Nephron (organoid): ENCODE results near the gene ZSWIM1.
A peak's percentile ranks its signal among the peaks of the same experiment; 100 is the strongest.

Experiments
- H3K27ac Mint-ChIP-seq, 3 experiments: 2 replicates each; pipeline ENCODE4 v1.8.0; 2020; ENCODE audit warnings: mixed read lengths in 3 of 3, mild to moderate bottlenecking in 2 of 3, moderate library complexity in 1 of 3
- H3K27me3 Mint-ChIP-seq: 2 replicates; pipeline ENCODE4 v1.8.0; 2021; ENCODE audit warnings: low read depth, mild to moderate bottlenecking, moderate library complexity, mixed read lengths
- H3K36me3 Mint-ChIP-seq: 2 replicates; pipeline ENCODE4 v1.8.0; 2020; ENCODE audit warnings: low read depth, mixed read lengths
- H3K4me1 Mint-ChIP-seq: 2 replicates; pipeline ENCODE4 v1.8.0; 2020; ENCODE audit warnings: mixed read lengths
- H3K4me3 Mint-ChIP-seq, 3 experiments: 2 replicates each; pipeline ENCODE4 v1.8.0; 2020; ENCODE audit warnings: mild to moderate bottlenecking in 3 of 3, mixed read lengths in 3 of 3, moderate library complexity in 2 of 3
- H3K9me3 Mint-ChIP-seq: 2 replicates; pipeline ENCODE4 v1.8.0; 2020; ENCODE audit warnings: mixed read lengths
- CTCF ChIP-seq, 3 experiments: fragments of 200-600 bp; sonication (generic); IDR thresholded peaks; one replicate each; pipeline ENCODE4 v1.5.0; 2021; ENCODE audit warnings: antibody characterized with exemption in 3 of 3; ENCODE audit not compliant: unreplicated experiment in 3 of 3

The ZSWIM1 gene

GRCh38 chr20:45888681-45889080, 7.7 kb downstream of the ZSWIM1 start:
- Mint-ChIP-seq H3K36me3 (peaks cover 13% of the 10 kb centered on the region), H3K9me3 (no peaks in the 10 kb centered on the region), H3K4me3 (no peak overlapping the region), H3K27ac (no peak overlapping the region), H3K4me1 (peaks cover 14% of the 10 kb centered on the region), H3K27me3 (no peaks in the 10 kb centered on the region)
- no peak for TF ChIP-seq CTCF (IDR thresholded peaks at IDR 0.05; ENCODE audit: unreplicated experiment in 3 of 3)

GRCh38 chr20:45890077-45890984, 9.3 kb downstream of the ZSWIM1 start:
- no peaks in the 10 kb centered on the region for H3K9me3 Mint-ChIP-seq
- H3K36me3 Mint-ChIP-seq, result peaks cover 11% of the 10 kb centered on the region
- H3K27me3 Mint-ChIP-seq, result no peaks in the 10 kb centered on the region
- H3K27ac Mint-ChIP-seq, result peak overlapping the region; percentile 87 to 96 (median 95)
- H3K4me1 Mint-ChIP-seq, result peaks cover 14% of the 10 kb centered on the region
- TF ChIP-seq CTCF (IDR thresholded peaks at IDR 0.05; ENCODE audit: unreplicated experiment in 3 of 3), result peak; percentile 76 to 81 (median 78)
- H3K4me3 Mint-ChIP-seq, result peak overlapping the region; percentile 94 to 98 (median 97)

GRCh38 chr20:45890985-45891983, 10.3 kb downstream of the ZSWIM1 start, which contains the start of the genes CTSA and NEURL2:
CTSA (plus strand) TSS chr20:45891335; CDS start chr20:45891569, 234 bp downstream.
NEURL2 (minus strand) TSS chr20:45891208; CDS start chr20:45890991, 217 bp downstream.
- peaks cover 14% of the 10 kb centered on the region for H3K4me1 Mint-ChIP-seq
- peaks cover 10% of the 10 kb centered on the region for H3K36me3 Mint-ChIP-seq
- peak within 1 kb of the TSS; percentile 94 to 98 (median 97) for H3K4me3 Mint-ChIP-seq
- no peaks in the 10 kb centered on the region for H3K9me3 Mint-ChIP-seq
- TF ChIP-seq CTCF (IDR thresholded peaks at IDR 0.05; ENCODE audit: unreplicated experiment in 3 of 3), result no peak
- peak within 1 kb of the TSS; percentile 87 to 96 (median 95) for H3K27ac Mint-ChIP-seq
- no peaks in the 10 kb centered on the region for H3K27me3 Mint-ChIP-seq

GRCh38 chr20:45892049-45892825, 11.2 kb downstream of the ZSWIM1 start:
- Mint-ChIP-seq H3K27me3 (no peaks in the 10 kb centered on the region), H3K4me1 (peaks cover 14% of the 10 kb centered on the region), H3K9me3 (no peaks in the 10 kb centered on the region), H3K4me3 (peak overlapping the region; percentile 94 to 98 (median 97)), H3K27ac (peak overlapping the region; percentile 42 to 83 (median 72)), H3K36me3 (peaks cover 16% of the 10 kb centered on the region)
- no peak for TF ChIP-seq CTCF (IDR thresholded peaks at IDR 0.05; ENCODE audit: unreplicated experiment in 3 of 3)

GRCh38 chr20:45892828-45893500, 11.9 kb downstream of the ZSWIM1 start:
- Mint-ChIP-seq H3K27me3 (no peaks in the 10 kb centered on the region), H3K4me1 (peaks cover 14% of the 10 kb centered on the region), H3K27ac (no peak overlapping the region), H3K36me3 (peaks cover 18% of the 10 kb centered on the region), H3K4me3 (peak overlapping the region; percentile 94 to 98 (median 97)), H3K9me3 (no peaks in the 10 kb centered on the region)
- TF ChIP-seq CTCF (IDR thresholded peaks at IDR 0.05; ENCODE audit: unreplicated experiment in 3 of 3), result no peak
